HUES6 (cell line): Measurements from ENCODE around the gene FGGY.

Experiments used
- H3K27ac ChIP-seq: 2 replicates; pipeline ENCODE4 v1.7.0; 2013; ENCODE audit warnings: low read depth, mild to moderate bottlenecking, low read length, inconsistent platforms
- H3K27me3 ChIP-seq: 2 replicates; pipeline ENCODE4 v1.6.1; 2013; ENCODE audit warnings: low read length; ENCODE audit not compliant: control insufficient read depth, insufficient read depth
- H3K36me3 ChIP-seq: 2 replicates; pipeline ENCODE4 v1.6.1; 2013; ENCODE audit warnings: low read length; ENCODE audit not compliant: control insufficient read depth, insufficient read depth
- H3K4me1 ChIP-seq: 2 replicates; pipeline ENCODE4 v1.6.1; 2013; ENCODE audit warnings: low read length; ENCODE audit not compliant: control insufficient read depth, insufficient read depth
- H3K4me3 ChIP-seq: 2 replicates; pipeline ENCODE4 v1.5.1; 2013; ENCODE audit warnings: low read depth, low read length
- H3K9ac ChIP-seq: one replicate; pipeline ENCODE4 v1.6.1; 2013; ENCODE audit warnings: mild to moderate bottlenecking, low read length
- H3K9me3 ChIP-seq: 2 replicates; pipeline ENCODE4 v1.6.1; 2013; ENCODE audit warnings: low read depth, low read length; ENCODE audit not compliant: control insufficient read depth, insufficient read depth

Gene FGGY

DNA sequence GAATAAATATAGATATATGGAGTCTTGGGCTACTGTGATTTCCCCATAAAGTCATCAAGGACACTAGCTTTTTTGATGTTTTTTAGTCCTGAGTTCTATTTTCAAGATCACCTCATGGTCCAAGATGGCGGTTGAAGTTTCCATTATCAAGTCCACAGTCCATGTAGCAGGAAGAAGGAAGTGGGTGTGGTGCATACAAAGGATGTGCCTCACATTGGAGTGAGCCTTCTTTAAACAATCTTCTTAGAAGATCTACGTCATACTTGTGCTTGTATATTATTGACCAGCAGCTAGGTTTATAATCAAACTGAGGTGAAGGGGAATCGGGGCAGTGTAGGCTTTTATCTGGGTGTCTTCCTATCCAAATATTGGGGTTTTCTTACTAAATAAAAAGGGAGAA lies 93.4 kb downstream of the FGGY start:
- Histone ChIP-seq H3K4me3 (no peak overlapping the region), H3K9me3 (no peaks in the 10 kb centered on the region), H3K4me1 (peaks cover 15% of the 10 kb centered on the region), H3K27me3 (no peaks in the 10 kb centered on the region), H3K27ac (no peak overlapping the region), H3K36me3 (no peaks in the 10 kb centered on the region), H3K9ac (no peak overlapping the region)

DNA sequence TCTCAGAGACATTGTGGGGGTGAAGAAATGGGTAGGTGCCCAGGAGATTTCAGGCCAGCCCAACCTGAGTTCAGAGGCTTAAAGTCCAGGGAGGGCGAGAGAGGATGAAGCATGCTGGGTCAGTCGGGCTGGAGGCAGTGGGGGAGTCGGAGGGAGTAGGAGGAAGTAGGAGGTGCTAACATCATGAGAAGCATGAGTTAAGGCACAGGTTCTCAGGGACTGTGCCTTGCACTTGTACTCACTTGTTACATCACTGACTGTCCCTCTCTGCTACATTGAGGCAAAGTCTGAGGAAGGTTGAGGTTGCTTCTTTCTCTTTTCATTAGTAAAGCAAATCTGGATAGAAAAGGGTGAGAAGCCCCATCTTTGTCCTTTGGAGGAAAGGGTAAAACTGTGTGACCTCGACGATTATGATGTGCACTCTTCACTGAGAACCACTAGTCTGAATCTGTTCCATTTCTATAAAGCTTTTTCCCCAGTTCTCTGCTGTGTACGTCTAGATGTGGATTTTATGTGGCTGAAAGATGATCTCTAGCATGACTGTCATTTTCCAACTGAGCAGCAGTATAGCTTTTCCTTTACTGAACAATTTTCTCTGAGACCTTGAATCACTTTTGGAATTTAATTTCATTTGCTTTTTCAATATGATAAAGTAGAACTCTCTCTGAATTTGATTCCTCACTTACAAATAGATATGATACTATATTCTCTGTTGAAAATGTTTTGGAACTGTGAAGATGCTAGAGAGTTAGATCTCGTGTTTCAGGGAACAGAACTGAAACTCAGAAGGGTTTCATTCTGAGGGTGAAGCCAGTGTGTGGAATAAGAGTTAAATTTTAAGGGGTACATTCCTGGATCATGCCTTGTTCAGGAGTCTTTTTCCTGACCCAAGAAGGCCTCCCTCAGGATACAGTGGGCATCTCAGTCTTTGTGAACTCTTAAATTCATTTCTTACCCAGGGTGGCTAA lies 94.6 kb downstream of the FGGY start:
- H3K4me1 ChIP-seq, result peaks cover 18% of the 10 kb centered on the region
- H3K9me3 ChIP-seq, result no peaks in the 10 kb centered on the region
- H3K4me3 ChIP-seq, result no peak overlapping the region

DNA sequence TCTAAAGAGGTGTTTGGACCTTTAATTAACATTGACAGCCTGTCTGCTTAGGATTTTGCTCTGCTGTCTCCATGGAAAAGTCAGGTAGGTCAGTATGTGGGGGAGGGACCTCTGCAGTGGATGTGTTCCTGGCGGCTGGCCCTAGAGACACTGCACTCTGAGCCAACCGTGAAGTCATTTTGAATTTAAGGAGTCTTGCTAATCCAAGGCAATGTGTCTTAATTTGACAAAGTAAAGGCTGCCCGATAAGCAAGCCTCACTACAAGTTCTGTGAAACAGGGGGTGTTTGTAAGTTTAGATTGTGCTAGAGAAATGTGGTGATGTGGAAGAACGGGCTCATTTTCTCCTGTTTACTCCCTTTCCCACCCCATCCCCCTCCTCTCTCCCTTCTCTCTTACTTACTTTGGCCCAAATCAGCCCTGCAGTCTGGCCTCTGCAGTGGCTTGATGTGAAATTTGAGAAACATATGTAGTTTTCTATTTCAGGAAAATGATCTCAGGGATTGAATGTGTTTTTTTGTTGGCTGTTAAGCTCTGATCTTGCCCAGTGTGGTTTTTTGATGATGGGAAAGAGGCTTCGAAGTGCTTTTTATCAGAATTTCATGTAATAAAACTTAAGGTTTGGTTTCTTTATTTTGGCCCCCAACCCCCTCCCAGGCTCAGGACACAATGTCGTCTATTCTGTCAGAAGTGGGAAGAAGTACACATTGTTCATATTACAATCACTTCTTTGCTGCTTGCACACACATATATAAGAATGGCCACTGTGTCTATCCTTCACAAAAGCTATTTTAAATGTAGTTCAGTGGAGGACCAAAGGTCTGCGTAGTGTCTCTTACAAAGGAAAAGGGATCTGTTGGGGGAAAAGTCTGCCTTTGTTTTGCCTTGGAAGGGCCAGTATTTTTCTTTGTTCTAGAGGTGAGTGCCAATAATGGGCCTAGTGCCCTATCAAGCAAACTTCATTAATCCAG lies 96.6 kb downstream of the FGGY start:
- Histone ChIP-seq H3K9me3 (no peaks in the 10 kb centered on the region), H3K36me3 (no peaks in the 10 kb centered on the region), H3K9ac (no peak overlapping the region), H3K4me1 (peaks cover 18% of the 10 kb centered on the region), H3K27me3 (no peaks in the 10 kb centered on the region), H3K27ac (no peak overlapping the region), H3K4me3 (peak overlapping the region; percentile 42; the same call in 1 of the 2 replicates)

More for the DNA sequence above, 94.6 kb downstream of the FGGY start:
- H3K27me3 ChIP-seq, result no peaks in the 10 kb centered on the region
- no peak overlapping the region for H3K27ac ChIP-seq
- no peak overlapping the region for H3K9ac ChIP-seq
- no peaks in the 10 kb centered on the region for H3K36me3 ChIP-seq

DNA sequence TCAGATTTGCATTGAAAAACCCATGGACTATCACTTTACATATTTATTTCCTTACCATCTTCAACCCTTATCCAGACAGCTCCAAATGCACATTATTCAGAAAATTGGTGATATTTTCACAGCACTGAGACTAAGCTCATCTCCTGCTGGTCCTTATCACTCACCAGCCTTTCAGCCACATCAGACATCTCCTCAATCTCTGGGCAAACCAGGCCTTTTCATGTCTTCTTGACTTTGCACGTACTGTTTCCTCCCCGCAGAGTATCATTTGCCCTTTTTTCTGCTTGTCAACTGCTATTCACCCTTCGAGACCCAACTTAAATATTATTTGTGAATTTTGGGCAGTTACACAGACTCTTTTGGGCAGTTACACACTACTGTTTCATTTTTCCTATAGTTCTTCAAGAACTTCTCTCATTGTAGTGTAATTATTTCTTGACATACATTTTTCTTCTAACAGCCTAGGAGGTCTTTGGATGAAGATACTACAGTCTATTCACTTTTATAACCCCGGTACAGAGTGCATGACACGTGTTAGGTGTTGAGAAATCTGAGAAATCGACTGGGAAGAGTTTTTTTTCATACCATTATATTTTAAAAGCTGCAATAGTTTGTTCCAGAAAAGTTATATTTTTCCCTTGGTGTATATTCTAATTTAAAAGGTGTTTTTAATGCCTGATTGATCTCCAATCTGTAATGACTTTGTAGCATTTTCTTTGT lies 98.0 kb downstream of the FGGY start:
- Histone ChIP-seq H3K9me3 (no peaks in the 10 kb centered on the region), H3K36me3 (no peaks in the 10 kb centered on the region), H3K9ac (no peak overlapping the region), H3K4me1 (peaks cover 18% of the 10 kb centered on the region), H3K27me3 (no peaks in the 10 kb centered on the region), H3K4me3 (no peak overlapping the region), H3K27ac (no peak overlapping the region)

DNA sequence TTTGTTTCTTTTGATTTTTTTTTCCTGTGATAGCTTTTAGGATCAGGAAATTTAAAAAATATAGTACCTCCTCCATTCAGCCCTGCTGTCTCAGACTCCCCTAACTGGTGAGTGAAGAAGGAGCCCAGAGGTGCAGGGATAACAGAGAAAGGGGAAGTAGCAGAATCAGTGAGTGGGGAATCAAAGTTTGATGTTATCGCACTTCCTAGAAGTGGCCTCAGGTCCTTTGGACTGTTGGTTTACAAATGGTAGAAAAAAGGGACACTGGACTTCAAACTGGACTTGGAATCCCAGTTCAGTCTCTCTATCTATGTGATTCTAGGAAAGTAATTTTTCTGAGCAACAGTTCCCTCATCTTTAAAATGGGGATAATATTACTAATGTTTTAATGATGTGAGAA lies 99.5 kb downstream of the FGGY start:
- Histone ChIP-seq H3K27me3 (no peaks in the 10 kb centered on the region), H3K9ac (no peak overlapping the region), H3K27ac (no peak overlapping the region), H3K4me1 (peaks cover 18% of the 10 kb centered on the region), H3K4me3 (no peak overlapping the region), H3K9me3 (no peaks in the 10 kb centered on the region), H3K36me3 (no peaks in the 10 kb centered on the region)

DNA sequence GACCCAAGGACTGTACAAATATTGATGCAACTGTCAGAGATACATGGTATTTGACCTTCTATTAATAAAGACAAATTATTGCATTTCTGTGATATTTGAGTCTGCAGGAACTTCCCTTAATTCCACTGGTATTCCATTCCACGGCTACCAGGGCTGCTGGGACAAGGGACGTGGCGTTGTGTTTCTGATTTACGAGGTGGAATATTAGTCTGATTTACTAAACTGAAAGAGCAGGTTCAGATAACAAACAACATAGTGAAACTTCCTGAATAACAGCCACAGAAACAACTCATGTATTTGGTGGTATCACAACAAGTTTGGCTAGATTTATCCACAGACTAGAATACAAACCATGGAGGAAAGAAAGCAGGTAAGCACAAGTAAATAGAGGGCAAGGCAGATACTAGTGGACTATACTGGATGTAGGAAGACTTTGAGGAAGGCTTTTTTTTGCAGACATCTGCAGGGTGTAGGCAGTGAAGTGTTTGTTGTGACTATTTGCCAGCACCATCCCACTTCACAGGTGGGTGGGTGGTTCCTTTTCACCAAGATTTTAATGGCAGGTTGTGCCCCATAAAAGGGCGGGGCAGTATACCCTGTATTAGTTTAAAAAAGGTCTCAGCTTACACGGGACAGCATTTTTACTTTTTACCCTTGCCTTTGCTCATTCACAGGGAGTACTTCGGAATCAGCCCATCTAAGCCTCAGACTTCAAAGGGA lies 100.4 kb downstream of the FGGY start:
- no peak overlapping the region for H3K9ac ChIP-seq
- no peaks in the 10 kb centered on the region for H3K9me3 ChIP-seq
- no peaks in the 10 kb centered on the region for H3K27me3 ChIP-seq
- H3K4me3 ChIP-seq, result no peak overlapping the region
- H3K36me3 ChIP-seq, result no peaks in the 10 kb centered on the region
- no peak overlapping the region for H3K27ac ChIP-seq
- peaks cover 18% of the 10 kb centered on the region for H3K4me1 ChIP-seq

DNA sequence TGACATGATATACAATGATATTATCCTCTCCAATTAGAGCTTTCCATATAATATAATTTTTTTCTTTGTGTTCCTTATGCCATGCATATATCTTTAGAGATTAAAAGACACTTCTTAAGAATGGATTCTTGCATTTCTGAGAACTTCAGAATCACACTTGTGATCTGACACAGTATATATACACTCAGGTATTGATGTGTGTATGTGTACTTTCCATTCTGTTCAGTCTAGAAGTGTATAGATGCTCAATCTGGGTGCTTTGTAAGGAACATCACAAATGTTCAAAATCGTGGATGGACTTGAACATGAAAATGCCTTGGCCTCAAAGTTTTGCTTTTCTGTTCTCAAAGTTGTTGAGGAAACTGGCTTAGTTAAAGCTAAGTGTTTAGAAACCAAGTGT lies 102.7 kb downstream of the FGGY start:
- H3K9ac ChIP-seq, result no peak overlapping the region
- H3K27ac ChIP-seq, result no peak overlapping the region
- H3K4me1 ChIP-seq, result peaks cover 6% of the 10 kb centered on the region; the same call in 1 of the 2 replicates
- no peaks in the 10 kb centered on the region for H3K9me3 ChIP-seq
- no peaks in the 10 kb centered on the region for H3K36me3 ChIP-seq
- no peak overlapping the region for H3K4me3 ChIP-seq
- no peaks in the 10 kb centered on the region for H3K27me3 ChIP-seq

DNA sequence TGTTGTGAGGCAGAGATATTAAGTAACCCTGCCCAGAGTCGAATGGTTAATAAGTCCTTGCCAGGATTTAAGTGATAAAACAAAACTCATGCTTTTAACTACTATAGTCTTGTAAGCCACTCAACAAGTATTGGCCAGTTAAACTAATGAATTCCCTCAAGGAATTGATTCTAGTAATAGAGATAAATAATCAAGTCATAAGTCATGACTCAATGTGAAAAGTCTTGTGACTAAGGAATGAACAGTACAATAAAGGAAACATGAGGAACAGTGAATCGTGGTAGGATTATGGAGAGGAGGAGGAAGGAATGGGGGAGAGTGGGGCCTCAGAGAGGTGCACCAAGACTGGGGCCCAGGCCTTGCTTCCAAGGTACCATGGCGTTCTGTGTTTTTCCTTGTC lies 104.7 kb downstream of the FGGY start:
- Histone ChIP-seq H3K36me3 (no peaks in the 10 kb centered on the region), H3K4me1 (no peaks in the 10 kb centered on the region), H3K27me3 (no peaks in the 10 kb centered on the region), H3K9me3 (peaks cover 5% of the 10 kb centered on the region; the same call in 1 of the 2 replicates), H3K9ac (no peak overlapping the region), H3K27ac (no peak overlapping the region), H3K4me3 (no peak overlapping the region)

DNA sequence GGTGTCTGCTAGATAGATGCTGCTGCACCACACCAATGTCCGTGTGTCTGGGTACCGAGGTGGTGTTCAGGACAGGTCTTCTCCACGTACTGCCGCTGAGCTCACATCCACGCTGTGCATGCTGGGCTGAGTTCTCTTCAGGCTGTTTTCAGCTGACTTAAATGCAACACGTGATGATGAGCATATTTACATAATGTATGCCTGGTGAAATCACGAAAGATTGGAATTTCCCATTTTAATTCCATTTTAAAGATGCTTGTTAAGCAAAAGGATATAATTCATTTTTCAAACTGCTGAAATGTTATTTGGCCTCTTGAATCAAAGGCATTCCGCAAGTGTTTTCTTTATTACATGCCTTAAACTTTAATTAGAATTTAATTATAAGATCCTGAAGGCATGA lies 107.9 kb downstream of the FGGY start:
- Histone ChIP-seq H3K4me3 (no peak overlapping the region), H3K27ac (no peak overlapping the region), H3K9me3 (peaks cover 9% of the 10 kb centered on the region; the same call in 1 of the 2 replicates), H3K4me1 (no peaks in the 10 kb centered on the region; the same call in 1 of the 2 replicates), H3K9ac (no peak overlapping the region), H3K36me3 (no peaks in the 10 kb centered on the region), H3K27me3 (no peaks in the 10 kb centered on the region)
